GM23338 (cell line): ENCODE data around the gene MYO9A.

Source experiments
- CREB1 ChIP-seq: fragments of 250-450 bp; sonication (Bioruptor Pico); IDR thresholded peaks from 2 replicates; pipeline ENCODE4 v1.5.0; 2020; ENCODE audit warnings: low read depth, mild to moderate bottlenecking, moderate library complexity
- CTCF ChIP-seq, 2 experiments: fragments of 200-600 bp in 1 of 2; sonication (generic) in 1 of 2; conservative IDR thresholded peaks; 2 replicates each; pipeline versions ENCODE4 v1.5.1 to v1.6.1; 2016 to 2017; ENCODE audit warnings: antibody characterized with exemption in 2 of 2, low read depth in 2 of 2, mild to moderate bottlenecking in 2 of 2, moderate library complexity in 1 of 2
- EZH2 ChIP-seq: fragments of 200-600 bp; sonication (generic); IDR thresholded peaks from one replicate; pipeline ENCODE4 v1.8.0; 2017; ENCODE audit warnings: antibody characterized with exemption, mild to moderate bottlenecking, low read depth; ENCODE audit not compliant: unreplicated experiment
- EZH2phosphoT487 ChIP-seq: fragments of 200-600 bp; sonication (generic); IDR thresholded peaks from one replicate; pipeline ENCODE4 v1.8.1; 2018; ENCODE audit warnings: antibody characterized with exemption; ENCODE audit not compliant: unreplicated experiment
- POLR2AphosphoS5 ChIP-seq: IDR thresholded peaks from 2 replicates; pipeline ENCODE4 v1.6.1; 2016; ENCODE audit warnings: antibody characterized with exemption, low read depth

DNA sequence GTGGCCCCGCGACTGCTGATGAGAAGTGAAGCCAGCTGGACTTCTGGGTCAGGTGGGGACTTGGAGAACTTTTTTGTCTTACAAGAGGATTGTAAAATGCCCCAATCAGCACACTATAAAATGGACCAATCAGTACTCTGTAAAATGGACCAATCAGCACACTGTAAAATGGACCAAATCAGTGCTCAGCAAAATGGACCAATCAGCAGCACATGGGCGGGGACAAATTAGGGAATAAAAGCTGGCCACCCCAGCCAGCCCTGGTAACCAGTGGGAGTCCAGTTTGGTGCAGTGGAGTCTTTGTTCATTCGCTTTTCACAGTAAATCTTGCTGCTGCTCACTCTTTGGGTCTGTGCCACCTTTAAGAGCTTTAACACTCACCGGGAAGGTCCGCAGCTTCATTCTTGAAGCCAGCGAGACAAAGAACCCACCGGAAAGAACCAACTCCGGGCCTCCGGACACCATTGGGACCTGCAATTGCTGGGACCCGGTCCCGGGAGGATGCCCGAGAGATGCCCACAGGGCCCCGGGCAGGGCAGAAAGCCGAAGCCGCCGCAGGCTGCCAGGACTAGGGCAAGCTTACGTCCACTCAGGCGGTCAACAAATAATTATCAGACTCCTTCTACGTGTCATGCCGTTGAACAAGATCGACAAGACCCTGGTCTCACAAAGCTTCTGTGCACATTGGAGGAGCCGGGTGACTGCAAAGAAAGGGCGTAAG is 315.9 kb downstream of the MYO9A start:
- no peak for TF ChIP-seq CTCF (conservative IDR thresholded peaks at IDR 0.05; ENCODE audit: low read depth in 2 of 2)
- no peak for TF ChIP-seq EZH2
- no peak for TF ChIP-seq CREB1
- no peak for TF ChIP-seq POLR2AphosphoS5
- no peak for TF ChIP-seq EZH2phosphoT487
